HCT116 (cell line): Measurements from ENCODE around the gene IMPACT. TPM values are rescaled to one million over a fixed set of nuclear protein-coding genes. Genes with fewer than 3 reads are reported as not detected.

ENCODE experiments used
- ATAC-seq: fragments of 200-7000 bp; cut with Tn5 transposase; 2 replicates; pipeline ENCODE4 v1.9.1; 2020; ENCODE audit warnings: mild to moderate bottlenecking, moderate library complexity
- BruUV-seq: library from RNA; stranded (reverse); fragments of 400-500 nt; replicated peaks from 2 replicates; lab custom pipeline; 2021; lab: Mats Ljungman, UMichigan
- CTCF ChIA-PET: fragments of 300-600 bp; sonication (Branson Sonifier 250); formaldehyde crosslinking; loops from one replicate; lab custom pipeline; 2021; ENCODE audit warnings: antibody characterized with exemption; lab: Charles Lee
- POLR2A ChIA-PET: fragments of 300-600, 350-600 bp; sonication (Branson Sonifier 250); formaldehyde crosslinking; loops from one replicate; lab custom pipeline; 2021; ENCODE audit warnings: antibody characterized with exemption; lab: Charles Lee
- RAD21 ChIA-PET, 2 experiments: fragments of 300-600 bp; sonication (Branson Sonifier 250); formaldehyde crosslinking; loops; one replicate each; lab custom pipeline; 2023; ENCODE audit warnings: low total read pairs in 2 of 2; ENCODE audit not compliant: uncharacterized antibody in 2 of 2, unreplicated experiment in 2 of 2, low non-redundant PET in 1 of 2; lab: Charles Lee
- DNase-seq: peaks from one replicate; pipeline ENCODE4 v3.0.0-alpha.2; 2010; ENCODE audit warnings: low read depth, low spot score
- H2AFZ ChIP-seq: fragments of 200-600 bp; shearing (Covaris generic), sonication (generic); 2 replicates; pipeline ENCODE4 v1.6.1; 2017; ENCODE audit warnings: low read depth, mixed run types, mixed read lengths, antibody characterized with exemption, low read length; ENCODE audit not compliant: poor library complexity, severe bottlenecking
- H3K27ac ChIP-seq: 2 replicates; pipeline ENCODE4 v1.5.1; 2012; ENCODE audit warnings: low read depth, low read length
- H3K27me3 ChIP-seq: fragments of 200-600 bp; sonication (generic); 2 replicates; pipeline ENCODE4 v1.6.1; 2016; ENCODE audit warnings: mixed run types, low read length, mixed read lengths; ENCODE audit not compliant: insufficient read depth
- H3K36me3 ChIP-seq, 2 experiments: fragments of 200-500 bp in 1 of 2; fragments of 200-600 bp in 1 of 2; sonication (Bioruptor generic) in 1 of 2; sonication (generic) in 1 of 2; 2 replicates each; pipeline versions ENCODE4 v1.5.1 to v1.6.1; 2014 to 2016; ENCODE audit warnings: low read length in 2 of 2, inconsistent platforms in 1 of 2, mixed read lengths in 1 of 2, mixed run types in 1 of 2; ENCODE audit not compliant: insufficient read depth in 2 of 2, control insufficient read depth in 1 of 2
- H3K4me1 ChIP-seq, 2 experiments: fragments of 200-600 bp in 1 of 2; sonication (generic) in 1 of 2; 2 replicates each; pipeline versions ENCODE4 v1.5.1 to v1.6.1; 2012 to 2017; ENCODE audit warnings: low read length in 2 of 2, inconsistent platforms in 1 of 2, mild to moderate bottlenecking in 1 of 2, mixed read lengths in 1 of 2, mixed run types in 1 of 2, moderate library complexity in 1 of 2; ENCODE audit not compliant: insufficient read depth in 2 of 2, control insufficient read depth in 1 of 2
- H3K4me2 ChIP-seq: fragments of 200-600 bp; sonication (generic); 2 replicates; pipeline ENCODE4 v1.6.1; 2017; ENCODE audit warnings: mixed run types, low read length, mixed read lengths
- H3K4me3 ChIP-seq, 2 experiments: fragments of 200-600 bp in 1 of 2; sonication (generic) in 1 of 2; replicated peaks in 1 of 2; 2 replicates each; pipeline ENCODE4 v1.5.1; 2011 to 2016; ENCODE audit warnings: low read length in 2 of 2, control low read depth in 1 of 2, low read depth in 1 of 2, mild to moderate bottlenecking in 1 of 2, mixed read lengths in 1 of 2, mixed run types in 1 of 2
- H3K79me2 ChIP-seq: fragments of 200-600 bp; sonication (generic); 2 replicates; pipeline ENCODE4 v1.6.1; 2017; ENCODE audit warnings: mild to moderate bottlenecking, mixed run types, low read length, moderate library complexity, mixed read lengths; ENCODE audit not compliant: insufficient read depth
- H3K9ac ChIP-seq: fragments of 200-600 bp; sonication (generic); 2 replicates; pipeline ENCODE4 v1.6.1; 2016; ENCODE audit warnings: low read length, mixed read lengths
- H3K9me2 ChIP-seq: fragments of 200-600 bp; sonication (generic), shearing (Covaris generic); 2 replicates; pipeline ENCODE4 v1.6.1; 2017; ENCODE audit warnings: mixed run types, mild to moderate bottlenecking, moderate library complexity; ENCODE audit not compliant: insufficient read depth
- H3K9me3 ChIP-seq, 2 experiments: fragments of 200-500 bp in 1 of 2; fragments of 200-600 bp in 1 of 2; sonication (Bioruptor generic) in 1 of 2; sonication (generic) in 1 of 2; 2 replicates each; pipeline ENCODE4 v1.6.1; 2014 to 2017; ENCODE audit warnings: low read length in 2 of 2, mixed read lengths in 2 of 2, inconsistent platforms in 1 of 2, low read depth in 1 of 2, mild to moderate bottlenecking in 1 of 2, mixed run types in 1 of 2, moderate library complexity in 1 of 2; ENCODE audit not compliant: control insufficient read depth in 1 of 2, insufficient read depth in 1 of 2
- H4K20me1 ChIP-seq: fragments of 200-600 bp; sonication (generic), shearing (Covaris generic); 2 replicates; pipeline ENCODE4 v1.6.1; 2017; ENCODE audit warnings: mixed run types, mild to moderate bottlenecking, moderate library complexity; ENCODE audit not compliant: insufficient read depth
- CEBPB ChIP-seq: IDR thresholded peaks from 2 replicates; pipeline ENCODE4 v1.6.1; 2012; ENCODE audit warnings: low read depth
- CTCF ChIP-seq, 3 experiments: fragments of 200-600 bp in 1 of 3; sonication (generic) in 1 of 3; IDR thresholded peaks in 2 of 3; conservative IDR thresholded peaks in 1 of 3; 2 replicates each; pipeline ENCODE4 v1.5.1; 2012 to 2017; ENCODE audit warnings: low read depth in 2 of 3, low read length in 2 of 3, antibody characterized with exemption in 1 of 3, borderline replicate concordance in 1 of 3, control low read depth in 1 of 3, mild to moderate bottlenecking in 1 of 3, mixed read lengths in 1 of 3, mixed run types in 1 of 3, moderate library complexity in 1 of 3; ENCODE audit not compliant: insufficient read depth in 1 of 3
- EZH2 ChIP-seq: fragments of 200-600 bp; sonication (generic); IDR thresholded peaks from 2 replicates; pipeline ENCODE4 v1.6.1; 2017; ENCODE audit warnings: antibody characterized with exemption, mixed run types
- POLR2A ChIP-seq: IDR thresholded peaks from 2 replicates; pipeline ENCODE4 v1.7.0; 2011; ENCODE audit warnings: borderline replicate concordance; ENCODE audit not compliant: insufficient read depth, insufficient read length; ENCODE audit errors: extremely low read depth
- POLR2AphosphoS5 ChIP-seq: IDR thresholded peaks from 2 replicates; pipeline ENCODE4 v1.6.1; 2011; ENCODE audit warnings: mild to moderate bottlenecking, low read depth, low read length, moderate library complexity
- RAD21 ChIP-seq: IDR thresholded peaks from 2 replicates; pipeline ENCODE4 v1.6.1; 2012; ENCODE audit warnings: low read depth, mild to moderate bottlenecking
- SP1 ChIP-seq: IDR thresholded peaks from 2 replicates; pipeline ENCODE4 v1.6.1; 2012; ENCODE audit warnings: low read depth
- TCF7L2 ChIP-seq: IDR thresholded peaks from 2 replicates; pipeline ENCODE4 v1.7.0; 2011; ENCODE audit warnings: borderline replicate concordance, inconsistent platforms; ENCODE audit not compliant: insufficient read depth, insufficient read length; ENCODE audit errors: extremely low read depth
- YY1 ChIP-seq: IDR thresholded peaks from 2 replicates; pipeline ENCODE4 v1.6.1; 2011; ENCODE audit warnings: low read length, low read depth, moderate library complexity, mild to moderate bottlenecking; ENCODE audit not compliant: insufficient replicate concordance; ENCODE audit errors: extremely low read depth
- ZNF274 ChIP-seq: fragments of 200-500 bp; sonication (Bioruptor generic); IDR thresholded peaks from 2 replicates; pipeline ENCODE4 v1.6.1; 2014; ENCODE audit warnings: mild to moderate bottlenecking, low read depth, low read length, inconsistent platforms
- intact Hi-C: fragments of 100-400 bp; cut with micrococcal nuclease; formaldehyde crosslinking; loops from 2 replicates; pipeline ENCODE4 v1.10.0; 2022
- total RNA-seq: library from RNA; stranded (reverse); gene quantifications from one replicate; pipeline ENCODE4 v1.2.1, GENCODE V29; 2021; ENCODE audit not compliant: unreplicated experiment

Gene IMPACT
- total RNA-seq, 1 experiment from 2014 or later, result 46.4 TPM

- H3K79me2 ChIP-seq, result no peaks in the 10 kb centered on the region
- H3K9ac ChIP-seq, result no peak overlapping the region
- CTCF ChIA-PET, result interaction anchor here (1.0 to 1.4 kb wide), 4 partner anchors 9 to 315 kb away, joined by 3 to 4 read pairs (median 3); no protein-coding TSS in a partner anchor
- H3K36me3 ChIP-seq, result no peaks in the 10 kb centered on the region
- intact Hi-C loops, result no loop called here
- no peak overlapping the region for H3K4me3 ChIP-seq
- DNase-seq (no peak), ATAC-seq (no peak)
- no peak overlapping the region for H2AFZ ChIP-seq
- no peaks in the 10 kb centered on the region for H4K20me1 ChIP-seq
- H3K9me3 ChIP-seq, result no peaks in the 10 kb centered on the region
- H3K27ac ChIP-seq, result no peak overlapping the region
- BruUV-seq, result no TSS peak
- no peak for TF ChIP-seq TCF7L2
- no peak for TF ChIP-seq EZH2
- TF ChIP-seq POLR2AphosphoS5, result no peak
- TF ChIP-seq RAD21, result no peak
- TF ChIP-seq YY1, result no peak
- TF ChIP-seq SP1, result no peak
- no peak for TF ChIP-seq CEBPB
- TF ChIP-seq ZNF274, result no peak
- no peak for TF ChIP-seq CTCF (IDR thresholded peaks at IDR 0.05 in 2 of 3, conservative IDR thresholded peaks at IDR 0.05 in 1 of 3; ENCODE audit: borderline replicate concordance in 1 of 3, insufficient read depth in 1 of 3, low read depth in 2 of 3, low read length in 2 of 3)
- no peak for TF ChIP-seq POLR2A
- POLR2A ChIA-PET, result no interaction called here
- H3K4me2 ChIP-seq, result no peak overlapping the region
- H3K9me2 ChIP-seq, result no peaks in the 10 kb centered on the region
- RAD21 ChIA-PET, result no interaction called here
- H3K4me1 ChIP-seq, result 0 out of 4 replicates have a peak, but pooled peaks cover 0 to 5% of the 10 kb centered on the region in 2 experiments
- no peaks in the 10 kb centered on the region for H3K27me3 ChIP-seq
These were observed 65.7 kb downstream of the IMPACT start for GRCh38 chr18:24491927-24492834.
